PFSK-1 (cell line): ENCODE results near the gene TTLL10.

ENCODE experiments used
- FOXP2 ChIP-seq: optimal IDR thresholded peaks from 2 replicates; pipeline ENCODE3; 2011; ENCODE audit warnings: borderline replicate concordance, control low read depth, inconsistent platforms; ENCODE audit not compliant: insufficient read depth; ENCODE audit errors: extremely low read length, extremely low read depth
- POLR2AphosphoS5 ChIP-seq: IDR thresholded peaks from 2 replicates; pipeline ENCODE4 v1.6.1; 2012; ENCODE audit warnings: low read depth, mild to moderate bottlenecking, control low read depth, low read length, moderate library complexity
- SIN3A ChIP-seq: IDR thresholded peaks from 2 replicates; pipeline ENCODE4 v1.6.1; 2012; ENCODE audit warnings: mild to moderate bottlenecking, low read length, moderate library complexity, borderline replicate concordance; ENCODE audit not compliant: insufficient read depth
- TAF1 ChIP-seq: IDR thresholded peaks from 2 replicates; pipeline ENCODE4 v1.6.1; 2012; ENCODE audit warnings: low read length, control low read depth, borderline replicate concordance; ENCODE audit not compliant: insufficient read depth
- TF ChIP-seq, protein P1 (sequence below), 2 experiments: IDR thresholded peaks; 2 replicates each; pipeline versions ENCODE4 v1.6.1 to v1.8.0; 2011 to 2012; ENCODE audit warnings: low read depth in 2 of 2, low read length in 2 of 2, control low read depth in 1 of 2, inconsistent platforms in 1 of 2, mild to moderate bottlenecking in 1 of 2, moderate library complexity in 1 of 2; ENCODE audit not compliant: insufficient read depth in 1 of 2

TTLL10 gene

DNA sequence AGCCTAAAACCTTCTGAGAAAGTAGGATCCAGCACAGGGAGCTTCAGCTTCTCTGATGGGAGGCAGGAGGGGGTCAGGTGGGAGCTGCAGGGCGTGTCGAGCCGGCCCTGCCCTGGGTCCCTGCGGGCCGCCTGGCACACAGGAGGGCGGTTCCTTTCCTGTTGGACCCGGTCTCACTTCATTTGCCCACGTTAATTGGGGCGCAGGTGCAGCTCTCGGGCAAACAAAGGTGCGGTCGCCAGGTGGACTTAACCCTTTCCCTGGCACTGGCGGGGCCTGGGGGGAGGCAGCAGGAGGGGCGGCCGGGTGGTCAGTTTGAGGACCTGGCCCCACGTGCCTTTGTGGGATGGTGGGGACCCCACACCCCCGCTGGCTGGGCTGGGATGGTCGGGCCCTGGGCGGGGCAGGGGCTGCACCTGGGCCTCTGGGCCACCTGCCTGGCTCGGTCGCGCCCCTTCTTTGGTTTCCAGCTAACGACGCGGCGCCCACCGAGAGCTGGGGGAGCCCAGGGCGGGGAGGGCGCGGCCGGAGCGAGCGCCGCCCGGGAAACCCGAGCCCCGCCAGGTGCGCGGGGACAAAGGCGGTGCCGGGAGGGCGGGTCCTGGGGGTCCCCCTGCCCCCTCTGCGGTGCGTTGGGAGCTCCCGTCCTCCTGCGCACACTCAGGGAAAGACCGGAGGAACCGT lies 37.0 kb upstream of the TTLL10 start:
- TF ChIP-seq POLR2AphosphoS5, result no peak
- TF ChIP-seq FOXP2, result no peak
- no peak for TF ChIP-seq TAF1
- TF ChIP-seq, protein P1, sequence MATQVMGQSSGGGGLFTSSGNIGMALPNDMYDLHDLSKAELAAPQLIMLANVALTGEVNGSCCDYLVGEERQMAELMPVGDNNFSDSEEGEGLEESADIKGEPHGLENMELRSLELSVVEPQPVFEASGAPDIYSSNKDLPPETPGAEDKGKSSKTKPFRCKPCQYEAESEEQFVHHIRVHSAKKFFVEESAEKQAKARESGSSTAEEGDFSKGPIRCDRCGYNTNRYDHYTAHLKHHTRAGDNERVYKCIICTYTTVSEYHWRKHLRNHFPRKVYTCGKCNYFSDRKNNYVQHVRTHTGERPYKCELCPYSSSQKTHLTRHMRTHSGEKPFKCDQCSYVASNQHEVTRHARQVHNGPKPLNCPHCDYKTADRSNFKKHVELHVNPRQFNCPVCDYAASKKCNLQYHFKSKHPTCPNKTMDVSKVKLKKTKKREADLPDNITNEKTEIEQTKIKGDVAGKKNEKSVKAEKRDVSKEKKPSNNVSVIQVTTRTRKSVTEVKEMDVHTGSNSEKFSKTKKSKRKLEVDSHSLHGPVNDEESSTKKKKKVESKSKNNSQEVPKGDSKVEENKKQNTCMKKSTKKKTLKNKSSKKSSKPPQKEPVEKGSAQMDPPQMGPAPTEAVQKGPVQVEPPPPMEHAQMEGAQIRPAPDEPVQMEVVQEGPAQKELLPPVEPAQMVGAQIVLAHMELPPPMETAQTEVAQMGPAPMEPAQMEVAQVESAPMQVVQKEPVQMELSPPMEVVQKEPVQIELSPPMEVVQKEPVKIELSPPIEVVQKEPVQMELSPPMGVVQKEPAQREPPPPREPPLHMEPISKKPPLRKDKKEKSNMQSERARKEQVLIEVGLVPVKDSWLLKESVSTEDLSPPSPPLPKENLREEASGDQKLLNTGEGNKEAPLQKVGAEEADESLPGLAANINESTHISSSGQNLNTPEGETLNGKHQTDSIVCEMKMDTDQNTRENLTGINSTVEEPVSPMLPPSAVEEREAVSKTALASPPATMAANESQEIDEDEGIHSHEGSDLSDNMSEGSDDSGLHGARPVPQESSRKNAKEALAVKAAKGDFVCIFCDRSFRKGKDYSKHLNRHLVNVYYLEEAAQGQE (IDR thresholded peaks at IDR 0.05; ENCODE audit: insufficient read depth in 1 of 2, low read depth in 2 of 2, low read length in 2 of 2), result no peak
- no peak for TF ChIP-seq SIN3A

DNA sequence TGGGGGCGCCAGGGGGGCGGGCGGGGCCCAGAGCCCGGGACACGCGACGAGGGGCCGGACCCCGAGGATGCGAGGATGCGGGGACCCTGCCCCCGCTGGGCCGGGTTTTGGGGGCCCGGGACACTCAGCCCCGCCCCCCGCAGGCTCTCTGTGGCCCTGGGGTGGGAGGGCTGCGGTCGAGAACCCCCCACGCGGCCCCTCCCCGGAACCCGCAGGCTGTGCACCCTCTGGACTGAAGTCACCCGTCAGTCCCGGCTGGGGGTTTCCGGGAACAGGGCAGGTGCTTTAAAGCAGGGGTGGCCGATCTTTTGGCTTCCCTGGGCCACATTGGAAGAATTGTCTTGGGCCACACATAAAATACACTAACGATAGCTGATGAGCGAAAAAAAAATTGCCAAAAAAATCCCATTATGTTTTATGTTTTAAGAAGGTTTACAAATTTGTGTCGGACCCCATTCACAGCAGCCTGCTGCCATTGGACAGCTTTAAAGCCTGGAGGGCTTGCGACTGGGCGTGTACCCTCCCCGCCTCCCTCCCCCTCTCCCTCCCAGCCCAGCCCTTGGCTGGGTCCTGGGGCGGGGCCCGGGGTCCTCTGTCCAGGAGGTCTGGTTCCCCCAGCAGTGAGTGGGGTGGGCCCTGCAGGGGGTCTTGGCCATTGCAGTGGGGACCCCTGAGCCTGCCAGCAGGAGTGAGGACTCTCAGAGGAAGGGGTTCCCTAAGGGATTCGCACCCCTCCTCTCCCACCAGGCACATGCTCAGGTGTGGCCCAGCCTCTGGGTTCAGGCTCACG lies 36.2 kb upstream of the TTLL10 start:
- TF ChIP-seq FOXP2 (no peak), SIN3A (no peak)

DNA sequence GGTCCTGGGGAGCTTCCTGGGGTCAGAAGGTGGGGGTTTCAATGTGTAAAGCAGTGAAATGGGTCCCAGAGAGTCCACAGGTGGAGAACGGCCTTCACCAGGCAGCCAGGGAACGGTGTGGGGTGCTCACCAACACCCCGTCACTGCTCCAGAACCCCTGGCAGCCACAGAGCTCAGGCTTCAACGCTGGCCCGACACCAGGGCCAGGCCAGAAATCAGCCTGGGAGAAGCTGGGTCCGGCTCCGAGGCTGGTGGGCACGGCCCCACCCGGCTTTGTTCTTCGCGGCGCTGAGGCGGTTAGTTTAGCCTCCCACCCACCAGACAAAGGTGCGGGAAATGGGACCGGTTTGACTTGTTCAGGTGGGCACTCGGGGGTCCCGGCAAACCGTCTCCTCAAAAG lies 33.0 kb upstream of the TTLL10 start:
- TF ChIP-seq SIN3A, result no peak
- TF ChIP-seq FOXP2, result no peak
- no peak for TF ChIP-seq TAF1
- TF ChIP-seq, protein P1 (IDR thresholded peaks at IDR 0.05; ENCODE audit: insufficient read depth in 1 of 2, low read depth in 2 of 2, low read length in 2 of 2), result no peak
- no peak for TF ChIP-seq POLR2AphosphoS5

DNA sequence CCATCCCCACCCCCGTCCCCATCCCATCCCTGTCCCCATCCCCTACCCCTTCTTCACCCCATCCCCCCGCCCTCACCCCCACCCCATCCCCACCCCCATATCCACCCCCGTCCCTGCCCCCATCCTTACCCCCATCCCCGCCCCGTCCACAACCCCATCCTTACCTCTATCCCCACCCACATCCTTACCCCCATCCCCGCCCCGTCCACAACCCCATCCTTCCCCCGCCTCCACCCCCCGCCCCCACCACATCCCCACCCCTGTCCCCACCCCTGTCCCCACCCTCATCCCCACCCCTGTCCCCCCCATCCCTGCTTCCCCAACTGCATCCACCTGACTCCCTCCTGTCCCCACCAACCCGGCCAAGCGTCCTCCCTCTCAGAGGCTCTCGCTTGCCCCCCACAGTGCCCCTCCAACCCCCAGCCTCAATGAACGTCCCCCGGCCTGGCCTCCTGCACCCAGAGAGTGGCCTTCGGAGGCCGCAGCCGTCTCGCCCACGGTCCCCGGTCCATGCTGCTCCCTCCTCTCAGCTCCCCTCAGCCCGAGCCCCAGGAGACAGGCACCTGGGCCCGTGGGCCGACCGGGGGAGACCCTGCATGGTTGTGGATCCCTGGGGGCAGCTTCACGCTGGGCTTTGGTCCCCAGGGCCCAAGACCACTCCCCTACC lies 32.3 kb upstream of the TTLL10 start:
- TF ChIP-seq SIN3A (no peak), TAF1 (no peak), POLR2AphosphoS5 (no peak), FOXP2 (no peak)
- TF ChIP-seq, protein P1 (IDR thresholded peaks at IDR 0.05; ENCODE audit: insufficient read depth in 1 of 2, low read depth in 2 of 2, low read length in 2 of 2), result no peak

DNA sequence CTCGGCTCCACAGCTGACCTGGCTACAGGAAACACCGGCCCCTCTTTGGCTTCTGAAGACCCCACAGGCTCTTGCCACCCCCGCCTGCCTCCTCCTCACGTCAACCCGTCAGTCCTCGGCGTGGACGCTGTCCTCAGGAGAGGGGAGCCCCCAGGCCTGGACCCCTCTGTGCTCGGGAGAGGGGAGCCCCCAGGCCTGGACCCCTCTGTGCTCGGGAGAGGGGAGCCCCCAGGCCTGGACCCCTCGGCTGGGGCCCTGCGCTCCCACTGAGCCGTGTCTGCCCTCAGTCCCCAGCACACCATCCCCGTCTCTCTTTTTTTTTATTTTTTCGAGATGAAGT lies 31.8 kb upstream of the TTLL10 start:
- TF ChIP-seq SIN3A (no peak), FOXP2 (no peak), TAF1 (no peak), POLR2AphosphoS5 (no peak)
- TF ChIP-seq, protein P1 (IDR thresholded peaks at IDR 0.05; ENCODE audit: insufficient read depth in 1 of 2, low read depth in 2 of 2, low read length in 2 of 2), result no peak
